HepG2 (cell line): ENCODE data around the gene TMEM63B. TPM values are rescaled to one million over a fixed set of nuclear protein-coding genes. Genes with fewer than 3 reads are reported as not detected.

Source experiments
- AGO1 ChIP-seq: fragments of 200-400 bp; formaldehyde crosslinking; IDR thresholded peaks from 2 replicates; pipeline ENCODE4 v1.6.1; 2017; ENCODE audit warnings: mild to moderate bottlenecking, low read depth, low read length, moderate library complexity; ENCODE audit not compliant: poor library complexity, severe bottlenecking
- RBAK ChIP-seq: sonication (generic); formaldehyde crosslinking; IDR thresholded peaks from 2 replicates; pipeline ENCODE4 v1.5.1; 2020; ENCODE audit warnings: mild to moderate bottlenecking, missing genetic modification reagents
- RXRA ChIP-seq: sonication (generic); formaldehyde crosslinking; IDR thresholded peaks from 2 replicates; pipeline ENCODE4 v1.5.1; 2020; ENCODE audit warnings: missing genetic modification reagents
- TGIF2 ChIP-seq: IDR thresholded peaks from 2 replicates; pipeline ENCODE4 v1.6.1; 2016; ENCODE audit warnings: control low read depth, missing compliant biosample characterization
- TSC22D2 ChIP-seq: sonication (generic); formaldehyde crosslinking; IDR thresholded peaks from 2 replicates; pipeline ENCODE4 v1.5.1; 2020; ENCODE audit warnings: missing genetic modification reagents, mild to moderate bottlenecking, borderline replicate concordance
- ZKSCAN8 ChIP-seq: IDR thresholded peaks from 2 replicates; pipeline ENCODE4 v1.6.1; 2016; ENCODE audit warnings: borderline replicate concordance, missing genetic modification reagents, missing compliant biosample characterization
- ZNF12 ChIP-seq: sonication (generic); formaldehyde crosslinking; IDR thresholded peaks from 2 replicates; pipeline ENCODE4 v1.5.0; 2020; ENCODE audit warnings: missing genetic modification reagents
- ZNF124 ChIP-seq: sonication (generic); formaldehyde crosslinking; IDR thresholded peaks from 2 replicates; pipeline ENCODE4 v1.4.0; 2020; ENCODE audit warnings: missing genetic modification reagents
- ZNF589 ChIP-seq: sonication (generic); formaldehyde crosslinking; conservative IDR thresholded peaks from 2 replicates; pipeline ENCODE4 v1.8.0; 2022; ENCODE audit warnings: mild to moderate bottlenecking, moderate library complexity, missing genetic modification reagents
- ZNF614 ChIP-seq: IDR thresholded peaks from 2 replicates; pipeline ENCODE4 v1.6.1; 2018; ENCODE audit warnings: missing biosample characterization, missing genetic modification reagents, inconsistent platforms, borderline replicate concordance
- ZNF782 ChIP-seq: sonication (generic); formaldehyde crosslinking; IDR thresholded peaks from 2 replicates; pipeline ENCODE4 v1.4.0; 2020; ENCODE audit warnings: missing genetic modification reagents, mild to moderate bottlenecking, borderline replicate concordance
- polyA plus RNA-seq, 8 experiments: library from polyadenylated mRNA; depleted of rRNA in 3 of 8; stranded (reverse) in 7 of 8; unstranded in 1 of 8; fragments of >200 nt; fragmentation: Illumina TruSeq in 4 of 8; extraction: Trizol in 4 of 8; gene quantifications; 2 replicates each; pipeline versions ENCODE4 v1.2.1 to v1.2.3, GENCODE V29; 2011 to 2016; ENCODE audit warnings: low read depth in 4 of 8, missing spikeins in 1 of 8, mixed read lengths in 1 of 8; ENCODE audit not compliant: insufficient read depth in 1 of 8
- total RNA-seq, 5 experiments: library from RNA; depleted of rRNA; stranded (reverse); fragments of >200 nt; fragmentation: Illumina TruSeq; extraction: Trizol; gene quantifications; 2 replicates each; pipeline ENCODE4 v1.2.3, GENCODE V29; 2016; ENCODE audit warnings: low read depth in 1 of 5
- TF ChIP-seq, protein P1 (sequence below): sonication (generic); formaldehyde crosslinking; IDR thresholded peaks from 2 replicates; pipeline ENCODE4 v1.4.0; 2020; ENCODE audit warnings: missing genetic modification reagents, low read depth, mild to moderate bottlenecking, borderline replicate concordance
- TF ChIP-seq, protein P2 (sequence below): IDR thresholded peaks from 2 replicates; pipeline ENCODE4 v1.6.1; 2016; ENCODE audit warnings: missing compliant biosample characterization, missing genetic modification reagents, borderline replicate concordance
- TF ChIP-seq, protein P3 (sequence below): sonication (generic); formaldehyde crosslinking; IDR thresholded peaks from 2 replicates; pipeline ENCODE4 v1.8.1; 2023; ENCODE audit warnings: mild to moderate bottlenecking, moderate library complexity, missing genetic modification reagents
- TF ChIP-seq, protein P4 (sequence below): sonication (generic); formaldehyde crosslinking; IDR thresholded peaks from 2 replicates; pipeline ENCODE4; 2020; ENCODE audit warnings: missing genetic modification reagents, mild to moderate bottlenecking, borderline replicate concordance
- TF ChIP-seq, protein P5 (sequence below), 2 experiments: sonication (generic) in 1 of 2; formaldehyde crosslinking in 1 of 2; IDR thresholded peaks; 2 replicates each; pipeline versions ENCODE4 v1.4.0 to v1.6.1; 2018 to 2020; ENCODE audit warnings: missing genetic modification reagents in 2 of 2, borderline replicate concordance in 1 of 2, low read depth in 1 of 2, mild to moderate bottlenecking in 1 of 2, missing biosample characterization in 1 of 2

TMEM63B gene
- total and polyA plus RNA-seq, 2 of the 13 experiments (the other 11 are each of a cell fraction or from before 2014, with no cell fraction given) = 27.4 to 75.8 TPM

DNA sequence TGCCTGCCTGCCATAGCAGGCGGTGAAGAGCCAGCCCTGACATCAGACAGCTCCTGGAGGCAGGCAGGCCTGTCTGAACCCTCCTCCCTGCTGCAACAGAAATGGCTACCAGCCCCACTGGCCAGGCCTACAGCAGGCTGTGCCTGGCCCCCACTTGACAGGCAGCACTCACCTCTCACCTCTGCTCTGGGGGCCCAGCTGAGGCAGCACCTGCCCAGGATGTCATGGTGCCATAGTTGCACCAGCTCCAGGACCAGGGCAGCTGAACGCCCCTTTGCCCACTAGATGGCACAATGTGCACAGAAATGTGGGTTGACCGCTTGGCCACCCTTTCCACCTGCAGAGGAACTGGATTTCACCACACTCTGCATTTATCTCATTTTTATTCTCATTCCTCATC, 30.7 kb upstream of the TMEM63B start (continued):
- TF ChIP-seq, protein P1, sequence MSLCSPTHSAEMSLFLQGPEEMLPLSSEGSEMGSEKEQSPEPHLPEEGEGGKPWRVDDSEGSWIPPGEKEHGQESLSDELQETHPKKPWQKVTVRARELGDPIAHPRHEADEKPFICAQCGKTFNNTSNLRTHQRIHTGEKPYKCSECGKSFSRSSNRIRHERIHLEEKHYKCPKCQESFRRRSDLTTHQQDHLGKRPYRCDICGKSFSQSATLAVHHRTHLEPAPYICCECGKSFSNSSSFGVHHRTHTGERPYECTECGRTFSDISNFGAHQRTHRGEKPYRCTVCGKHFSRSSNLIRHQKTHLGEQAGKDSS (CRISPR knock-in tag) = peak; percentile 75; the same call in 1 of the 2 replicates
- TF ChIP-seq, protein P2, sequence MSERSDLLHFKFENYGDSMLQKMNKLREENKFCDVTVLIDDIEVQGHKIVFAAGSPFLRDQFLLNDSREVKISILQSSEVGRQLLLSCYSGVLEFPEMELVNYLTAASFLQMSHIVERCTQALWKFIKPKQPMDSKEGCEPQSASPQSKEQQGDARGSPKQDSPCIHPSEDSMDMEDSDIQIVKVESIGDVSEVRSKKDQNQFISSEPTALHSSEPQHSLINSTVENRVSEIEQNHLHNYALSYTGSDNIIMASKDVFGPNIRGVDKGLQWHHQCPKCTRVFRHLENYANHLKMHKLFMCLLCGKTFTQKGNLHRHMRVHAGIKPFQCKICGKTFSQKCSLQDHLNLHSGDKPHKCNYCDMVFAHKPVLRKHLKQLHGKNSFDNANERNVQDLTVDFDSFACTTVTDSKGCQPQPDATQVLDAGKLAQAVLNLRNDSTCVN = 0 out of 2 replicates have a peak, but pooled peaks have one; percentile 21
- TF ChIP-seq, protein P3, sequence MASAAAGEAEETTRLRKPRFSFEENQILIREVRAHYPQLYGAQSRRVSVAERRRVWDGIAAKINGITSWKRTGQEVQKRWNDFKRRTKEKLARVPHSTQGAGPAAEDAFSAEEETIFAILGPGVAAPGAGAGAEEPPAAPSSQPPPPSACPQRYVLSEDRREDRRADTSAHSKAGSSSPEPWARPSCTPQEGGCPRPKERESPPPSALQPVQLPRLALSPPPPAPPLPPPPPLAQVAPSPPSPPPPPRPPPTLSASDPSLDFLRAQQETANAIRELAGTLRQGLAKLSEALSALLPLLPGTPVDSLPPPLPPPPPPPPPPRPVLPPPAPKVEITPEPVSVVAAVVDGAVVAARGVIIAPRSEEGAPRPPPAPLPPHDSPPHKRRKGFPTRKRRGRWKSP (CRISPR knock-in tag) = no peak
- no peak for TF ChIP-seq RBAK (CRISPR knock-in tag)
- TF ChIP-seq, protein P4, sequence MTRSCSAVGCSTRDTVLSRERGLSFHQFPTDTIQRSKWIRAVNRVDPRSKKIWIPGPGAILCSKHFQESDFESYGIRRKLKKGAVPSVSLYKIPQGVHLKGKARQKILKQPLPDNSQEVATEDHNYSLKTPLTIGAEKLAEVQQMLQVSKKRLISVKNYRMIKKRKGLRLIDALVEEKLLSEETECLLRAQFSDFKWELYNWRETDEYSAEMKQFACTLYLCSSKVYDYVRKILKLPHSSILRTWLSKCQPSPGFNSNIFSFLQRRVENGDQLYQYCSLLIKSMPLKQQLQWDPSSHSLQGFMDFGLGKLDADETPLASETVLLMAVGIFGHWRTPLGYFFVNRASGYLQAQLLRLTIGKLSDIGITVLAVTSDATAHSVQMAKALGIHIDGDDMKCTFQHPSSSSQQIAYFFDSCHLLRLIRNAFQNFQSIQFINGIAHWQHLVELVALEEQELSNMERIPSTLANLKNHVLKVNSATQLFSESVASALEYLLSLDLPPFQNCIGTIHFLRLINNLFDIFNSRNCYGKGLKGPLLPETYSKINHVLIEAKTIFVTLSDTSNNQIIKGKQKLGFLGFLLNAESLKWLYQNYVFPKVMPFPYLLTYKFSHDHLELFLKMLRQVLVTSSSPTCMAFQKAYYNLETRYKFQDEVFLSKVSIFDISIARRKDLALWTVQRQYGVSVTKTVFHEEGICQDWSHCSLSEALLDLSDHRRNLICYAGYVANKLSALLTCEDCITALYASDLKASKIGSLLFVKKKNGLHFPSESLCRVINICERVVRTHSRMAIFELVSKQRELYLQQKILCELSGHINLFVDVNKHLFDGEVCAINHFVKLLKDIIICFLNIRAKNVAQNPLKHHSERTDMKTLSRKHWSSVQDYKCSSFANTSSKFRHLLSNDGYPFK (CRISPR knock-in tag) = peak; percentile 76; the same call in 1 of the 2 replicates
- TF ChIP-seq ZNF12 (CRISPR knock-in tag) = 0 out of 2 replicates have a peak, but pooled peaks have one; percentile 20
- TF ChIP-seq TSC22D2 (CRISPR knock-in tag) = no peak
- 0 out of 2 replicates have a peak, but pooled peaks have one; percentile 57 for TF ChIP-seq ZKSCAN8 (CRISPR knock-in tag)
- peak; percentile 55 for TF ChIP-seq RXRA (CRISPR knock-in tag)
- 0 out of 2 replicates have a peak, but pooled peaks have one; percentile 62 for TF ChIP-seq TGIF2
- peak; percentile 18; the same call in 1 of the 2 replicates for TF ChIP-seq ZNF614 (CRISPR knock-in tag)
- no peak for TF ChIP-seq ZNF589 (CRISPR knock-in tag)
- no peak for TF ChIP-seq ZNF782 (CRISPR knock-in tag)
- TF ChIP-seq, protein P5, sequence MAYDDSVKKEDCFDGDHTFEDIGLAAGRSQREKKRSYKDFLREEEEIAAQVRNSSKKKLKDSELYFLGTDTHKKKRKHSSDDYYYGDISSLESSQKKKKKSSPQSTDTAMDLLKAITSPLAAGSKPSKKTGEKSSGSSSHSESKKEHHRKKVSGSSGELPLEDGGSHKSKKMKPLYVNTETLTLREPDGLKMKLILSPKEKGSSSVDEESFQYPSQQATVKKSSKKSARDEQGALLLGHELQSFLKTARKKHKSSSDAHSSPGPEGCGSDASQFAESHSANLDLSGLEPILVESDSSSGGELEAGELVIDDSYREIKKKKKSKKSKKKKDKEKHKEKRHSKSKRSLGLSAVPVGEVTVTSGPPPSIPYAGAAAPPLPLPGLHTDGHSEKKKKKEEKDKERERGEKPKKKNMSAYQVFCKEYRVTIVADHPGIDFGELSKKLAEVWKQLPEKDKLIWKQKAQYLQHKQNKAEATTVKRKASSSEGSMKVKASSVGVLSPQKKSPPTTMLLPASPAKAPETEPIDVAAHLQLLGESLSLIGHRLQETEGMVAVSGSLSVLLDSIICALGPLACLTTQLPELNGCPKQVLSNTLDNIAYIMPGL (CRISPR knock-in tag; IDR thresholded peaks at IDR 0.05; ENCODE audit: borderline replicate concordance in 1 of 2, low read depth in 1 of 2) = peak; percentile 67 to 71; a peak in 1 of 4 replicates
- 0 out of 2 replicates have a peak, but pooled peaks have one; percentile 28 for TF ChIP-seq ZNF124 (CRISPR knock-in tag)
- peak; percentile 63 for TF ChIP-seq AGO1
